Stimulated activated CD8-positive, alpha-beta memory T cell treated with anti-CD3 and anti-CD28 coated beads, Interleukin-12 subunit alpha, Interleukin-12 subunit beta, amount 100 ng/mL, for 24 hours (primary cell): ENCODE data around the gene NPDC1.

Source experiments
- DNase-seq: peaks from one replicate; pipeline ENCODE4 v3.0.0-alpha.2; 2020; ENCODE audit errors: extremely low read depth

The NPDC1 gene

DNA sequence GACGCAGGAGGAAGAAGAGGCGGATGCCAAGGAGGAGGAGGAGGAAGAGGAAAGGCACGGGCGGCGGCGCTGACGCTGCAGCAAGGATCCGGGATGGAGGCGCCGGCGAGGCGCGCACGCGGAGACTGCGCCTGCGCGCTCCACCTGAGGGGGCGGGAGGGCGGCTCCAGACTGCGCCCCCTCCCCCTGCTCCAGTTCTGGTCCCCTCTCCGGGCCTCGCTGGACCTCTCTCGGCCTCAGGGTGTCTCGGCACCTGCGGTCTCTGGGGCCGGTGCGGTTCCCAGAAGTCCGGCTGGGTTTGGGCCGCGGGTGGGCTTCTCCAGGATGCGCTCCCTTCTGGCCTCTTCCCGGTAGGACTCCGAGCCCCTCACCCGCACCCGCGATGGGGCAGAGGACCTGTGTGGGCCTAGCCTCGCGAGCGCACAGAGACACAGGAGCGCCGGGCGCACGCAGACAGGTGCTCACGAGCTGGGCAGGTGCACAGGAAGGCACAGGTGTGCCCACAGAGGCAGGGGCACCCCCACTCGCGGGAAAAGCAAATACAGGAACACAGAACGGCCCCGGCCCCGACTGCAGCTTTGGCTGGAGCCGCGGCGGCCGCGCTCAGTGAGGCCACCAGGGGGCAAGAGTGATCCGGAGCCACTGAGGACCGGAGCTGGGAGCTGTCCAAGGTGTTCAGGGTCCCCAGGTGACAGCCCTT is at the start of gene NPDC1:
NPDC1 (minus strand) TSS at position 90 of the 700 bp plus-strand sequence. CDS start 188 bp downstream, outside the sequence.
- DNase-seq: peak; percentile 42

DNA sequence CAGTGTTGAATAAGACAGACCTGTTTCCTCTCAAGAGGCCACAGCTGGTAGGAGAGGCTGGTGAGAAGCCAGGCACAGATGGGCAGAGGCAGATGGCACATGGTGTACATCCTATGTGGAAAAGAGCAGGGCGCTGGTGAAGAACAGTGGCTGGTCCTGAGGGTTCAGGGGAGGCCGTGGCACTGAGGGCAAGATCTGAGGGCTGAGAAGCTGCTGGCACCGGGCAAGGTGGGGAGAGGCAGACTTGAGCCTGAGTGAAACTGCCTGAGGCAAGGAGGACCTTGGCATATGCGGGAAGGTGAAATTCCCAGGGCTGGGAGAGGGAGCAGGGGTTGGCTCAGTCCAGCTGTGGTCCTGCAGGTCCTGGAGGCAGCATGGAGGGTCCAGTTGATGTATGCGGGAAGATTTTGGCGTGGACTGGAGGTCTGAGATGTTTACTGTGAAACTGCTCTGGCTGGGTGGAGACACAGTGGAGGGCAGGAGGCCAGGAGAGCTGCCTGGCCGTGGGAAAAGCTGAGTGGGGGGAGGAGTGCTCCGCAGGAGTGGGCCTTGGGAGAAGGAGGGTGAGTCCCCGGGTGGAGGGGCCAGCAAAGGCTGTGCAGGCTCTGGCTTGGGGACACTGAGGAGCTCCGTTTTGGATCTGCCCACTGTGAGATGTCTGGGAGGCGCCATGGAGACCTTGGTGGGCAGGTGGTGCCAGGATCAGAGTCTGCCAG is 43.4 kb upstream of the NPDC1 start:
- no peak for DNase-seq

- DNase-seq: no peak
Measured at GRCh38 chr9:137088121-137088520, 42.1 kb upstream of the NPDC1 start.

- DNase-seq: no peak
Measured at GRCh38 chr9:137087409-137087925, 41.5 kb upstream of the NPDC1 start.

- peak; percentile 99 for DNase-seq
Measured at GRCh38 chr9:137086531-137087408, 40.8 kb upstream of the NPDC1 start, which contains the start of gene MAN1B1. Gene MAN1B1 (plus strand): TSS chr9:137086985. CDS start chr9:137087000, 15 bp downstream.

- DNase-seq: no peak
Measured at GRCh38 chr9:137085920-137086530, 40.0 kb upstream of the NPDC1 start.

- no peak for DNase-seq
Measured at GRCh38 chr9:137084526-137084925, 38.5 kb upstream of the NPDC1 start.

- no peak for DNase-seq
Measured at GRCh38 chr9:137083394-137084004, 37.5 kb upstream of the NPDC1 start.

DNA sequence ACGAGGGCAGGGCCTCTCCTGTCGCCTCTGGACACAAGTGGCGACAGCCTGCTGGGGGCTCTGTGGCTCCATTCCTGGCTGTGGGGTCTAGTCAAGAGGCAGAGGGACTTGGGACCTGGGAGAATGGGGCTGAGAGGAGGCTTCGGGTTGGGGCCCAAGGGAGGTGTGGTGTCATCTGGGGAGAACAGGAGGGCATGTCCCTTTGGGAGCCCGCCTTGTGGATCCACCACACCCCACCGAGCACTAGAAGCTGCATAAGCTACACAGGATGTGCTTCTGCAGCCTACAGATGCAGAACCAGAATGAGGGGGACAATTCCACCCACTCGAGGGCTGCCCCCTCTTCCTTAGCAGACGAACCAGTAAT is 36.9 kb upstream of the NPDC1 start:
- no peak for DNase-seq

GRCh38 chr9:137082222-137082924 is 36.4 kb upstream of the NPDC1 start:
- DNase-seq: no peak

GRCh38 chr9:137080260-137081122 is 34.5 kb upstream of the NPDC1 start:
- DNase-seq: no peak

GRCh38 chr9:137079401-137079787 is 33.4 kb upstream of the NPDC1 start:
- no peak for DNase-seq

GRCh38 chr9:137078701-137079400 is 32.9 kb upstream of the NPDC1 start:
- no peak for DNase-seq

- no peak for DNase-seq
Measured at GRCh38 chr9:137077758-137078693, 32.0 kb upstream of the NPDC1 start.

DNA sequence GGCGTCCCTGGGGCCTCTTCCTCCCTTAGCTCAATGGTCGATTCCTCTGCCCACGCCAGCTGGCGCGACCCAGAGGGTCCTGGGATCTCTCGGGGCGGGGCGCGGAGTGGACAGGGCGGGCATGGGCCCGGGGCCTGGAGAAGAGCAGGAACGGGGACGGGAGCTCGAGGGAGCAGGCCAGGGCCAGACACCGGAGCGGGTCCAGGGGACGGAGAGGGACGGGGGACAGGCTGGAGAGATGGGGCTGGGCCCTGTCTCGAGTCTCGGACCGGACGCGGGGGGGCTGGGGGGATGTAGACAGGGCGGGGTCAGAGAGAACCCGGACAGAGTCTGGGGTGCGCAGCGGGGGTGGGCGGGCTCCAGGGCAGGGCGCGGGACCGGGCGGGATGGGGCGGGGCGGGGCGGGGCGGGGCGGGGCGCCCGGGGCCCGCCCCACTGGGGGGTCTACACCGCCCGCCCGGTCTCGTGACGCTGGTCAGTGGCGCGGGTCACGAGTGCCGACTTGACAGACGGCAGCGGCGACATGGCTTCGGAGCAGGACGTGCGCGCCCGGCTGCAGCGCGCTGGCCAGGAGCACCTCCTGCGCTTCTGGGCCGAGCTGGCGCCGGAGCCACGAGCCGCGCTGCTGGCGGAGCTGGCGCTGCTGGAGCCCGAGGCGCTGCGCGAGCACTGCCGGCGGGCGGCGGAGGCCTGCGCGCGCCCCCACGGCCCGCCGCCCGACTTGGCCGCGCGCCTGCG is 31.2 kb upstream of the NPDC1 start, which contains the start of gene UAP1L1:
UAP1L1 (plus strand) TSS at position 508 of the 738 bp plus-strand sequence; CDS start at position 524, 16 bp downstream.
- no peak for DNase-seq

GRCh38 chr9:137076636-137077009 is 30.6 kb upstream of the NPDC1 start:
- DNase-seq: no peak

- DNase-seq: no peak
Measured at GRCh38 chr9:137075275-137075775, 29.3 kb upstream of the NPDC1 start.
